PFSK-1 (cell line): Measurements from ENCODE around the gene PARD3B.

ENCODE experiments used
- FOXP2 ChIP-seq: optimal IDR thresholded peaks from 2 replicates; pipeline ENCODE3; 2011; ENCODE audit warnings: borderline replicate concordance, control low read depth, inconsistent platforms; ENCODE audit not compliant: insufficient read depth; ENCODE audit errors: extremely low read length, extremely low read depth
- POLR2AphosphoS5 ChIP-seq: IDR thresholded peaks from 2 replicates; pipeline ENCODE4 v1.6.1; 2012; ENCODE audit warnings: low read depth, mild to moderate bottlenecking, control low read depth, low read length, moderate library complexity
- REST ChIP-seq, 2 experiments: IDR thresholded peaks; 2 replicates each; pipeline versions ENCODE4 v1.6.1 to v1.8.0; 2011 to 2012; ENCODE audit warnings: low read depth in 2 of 2, low read length in 2 of 2, control low read depth in 1 of 2, inconsistent platforms in 1 of 2, mild to moderate bottlenecking in 1 of 2, moderate library complexity in 1 of 2; ENCODE audit not compliant: insufficient read depth in 1 of 2
- SIN3A ChIP-seq: IDR thresholded peaks from 2 replicates; pipeline ENCODE4 v1.6.1; 2012; ENCODE audit warnings: mild to moderate bottlenecking, low read length, moderate library complexity, borderline replicate concordance; ENCODE audit not compliant: insufficient read depth
- TAF1 ChIP-seq: IDR thresholded peaks from 2 replicates; pipeline ENCODE4 v1.6.1; 2012; ENCODE audit warnings: low read length, control low read depth, borderline replicate concordance; ENCODE audit not compliant: insufficient read depth

DNA sequence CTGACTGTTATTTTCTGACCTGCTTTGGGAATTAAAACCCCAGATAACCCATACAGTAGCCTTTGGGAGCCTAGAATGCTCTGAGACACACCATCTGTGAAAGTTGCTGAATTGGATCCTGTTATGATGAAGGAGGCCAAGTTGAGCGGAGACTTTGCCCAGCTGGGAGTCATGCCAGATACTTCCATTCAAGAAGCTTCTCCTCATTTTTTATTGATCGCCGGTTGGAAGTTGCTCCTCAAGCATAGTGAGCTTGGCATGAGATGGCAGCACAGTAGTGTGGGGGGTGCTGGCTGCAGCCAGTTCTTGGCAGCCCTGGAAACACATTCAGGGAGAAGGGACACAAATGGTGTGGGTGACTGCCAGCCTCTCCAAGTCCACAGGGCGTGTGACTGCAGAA, 866.3 kb downstream of the PARD3B start:
- TF ChIP-seq REST (IDR thresholded peaks at IDR 0.05; ENCODE audit: insufficient read depth in 1 of 2, low read depth in 2 of 2, low read length in 2 of 2) (no peak), POLR2AphosphoS5 (no peak), TAF1 (no peak), FOXP2 (no peak), SIN3A (no peak)
